Measurements from ENCODE around the gene MBD3. TPM values are rescaled to one million over a fixed set of nuclear protein-coding genes. Genes with fewer than 3 reads are reported as not detected.
A peak's percentile ranks its signal among the peaks of the same experiment; 100 is the strongest.

The MBD3 gene
- total and polyA plus RNA-seq, 10 donors: 57.4 to 177 (median 75.6) TPM

DNA sequence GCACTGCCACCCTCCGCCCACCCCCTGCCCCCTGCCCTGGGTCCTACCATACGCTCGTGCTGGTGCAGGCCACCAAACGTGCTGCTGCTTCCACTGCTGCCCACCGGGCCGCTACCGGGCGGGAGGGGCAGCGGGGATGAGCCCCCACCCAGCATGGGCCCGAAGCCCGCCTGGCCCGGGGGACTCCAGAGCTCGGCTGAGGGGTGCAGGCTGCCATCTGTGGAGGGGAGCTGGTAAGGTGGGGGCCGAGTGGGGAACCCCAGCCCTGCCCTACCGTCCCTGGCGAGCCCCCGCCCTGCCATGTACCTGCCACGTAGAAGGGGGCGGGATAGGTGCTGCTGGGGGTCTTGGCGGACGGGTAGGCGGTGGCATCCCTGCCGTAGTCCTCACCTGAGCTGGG, 29.3 kb upstream of the MBD3 start:
- H3K27me3 ChIP-seq (replicated peaks in 1 of 7): no peaks in the 10 kb centered on the region
- H3K4me1 ChIP-seq: peaks cover 0 to 40% (median 18%) of the 10 kb centered on the region in 6 donors
- TF ChIP-seq POLR2AphosphoS5 (IDR thresholded peaks at IDR 0.05): peak in 1 of 3 donors; percentile 48
- TF ChIP-seq, protein P1, sequence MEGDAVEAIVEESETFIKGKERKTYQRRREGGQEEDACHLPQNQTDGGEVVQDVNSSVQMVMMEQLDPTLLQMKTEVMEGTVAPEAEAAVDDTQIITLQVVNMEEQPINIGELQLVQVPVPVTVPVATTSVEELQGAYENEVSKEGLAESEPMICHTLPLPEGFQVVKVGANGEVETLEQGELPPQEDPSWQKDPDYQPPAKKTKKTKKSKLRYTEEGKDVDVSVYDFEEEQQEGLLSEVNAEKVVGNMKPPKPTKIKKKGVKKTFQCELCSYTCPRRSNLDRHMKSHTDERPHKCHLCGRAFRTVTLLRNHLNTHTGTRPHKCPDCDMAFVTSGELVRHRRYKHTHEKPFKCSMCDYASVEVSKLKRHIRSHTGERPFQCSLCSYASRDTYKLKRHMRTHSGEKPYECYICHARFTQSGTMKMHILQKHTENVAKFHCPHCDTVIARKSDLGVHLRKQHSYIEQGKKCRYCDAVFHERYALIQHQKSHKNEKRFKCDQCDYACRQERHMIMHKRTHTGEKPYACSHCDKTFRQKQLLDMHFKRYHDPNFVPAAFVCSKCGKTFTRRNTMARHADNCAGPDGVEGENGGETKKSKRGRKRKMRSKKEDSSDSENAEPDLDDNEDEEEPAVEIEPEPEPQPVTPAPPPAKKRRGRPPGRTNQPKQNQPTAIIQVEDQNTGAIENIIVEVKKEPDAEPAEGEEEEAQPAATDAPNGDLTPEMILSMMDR (IDR thresholded peaks at IDR 0.05 in 8 of 11, conservative IDR thresholded peaks at IDR 0.05 in 3 of 11): no peak
- H3K36me3 ChIP-seq: peaks cover 0 to 100% (median 68%) of the 10 kb centered on the region in 6 donors
- WGBS, 5 donors: 90 to 100% (median 94%) methylated on average over 11 to 23 of the region's 23 CpGs
- intact Hi-C loops (cut with DNase I; ENCODE audit: low total_unique reads): loop anchor here (10.0 kb wide), 1 partner anchor 53 kb away; no protein-coding TSS in a partner anchor
- H3K27ac ChIP-seq: no peak overlapping the region
- no peak for DNase-seq
- no peaks in the 10 kb centered on the region for H3K9me3 ChIP-seq
- no peak overlapping the region for H3K4me3 ChIP-seq

DNA sequence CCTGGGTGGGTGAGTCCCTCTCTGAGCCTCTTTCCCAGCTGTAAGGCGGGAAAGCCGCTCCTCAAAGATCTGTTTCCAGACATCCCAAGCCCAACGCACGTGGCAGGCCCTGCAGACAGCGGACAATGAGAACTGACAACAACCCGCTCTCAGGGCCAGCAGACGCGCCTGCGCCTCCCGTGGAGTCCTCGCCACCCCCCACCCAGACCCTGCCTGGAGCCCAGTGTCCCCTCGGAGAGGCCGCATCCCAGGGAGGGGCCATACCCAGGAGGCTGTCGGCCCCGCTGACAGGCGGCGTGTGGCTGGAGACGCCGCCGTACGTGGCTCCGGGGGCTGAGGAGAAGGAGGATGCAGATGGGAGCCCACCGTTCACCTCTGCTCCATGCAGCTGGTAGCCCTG, 28.9 kb upstream of the MBD3 start:
- intact Hi-C loops (cut with DNase I; ENCODE audit: low total_unique reads): loop anchor here (10.0 kb wide), 1 partner anchor 53 kb away; no protein-coding TSS in a partner anchor
- no peak for DNase-seq
- Histone ChIP-seq H3K4me1 (peaks cover 0 to 44% (median 21%) of the 10 kb centered on the region in 6 donors), H3K27me3 (replicated peaks in 1 of 7) (no peaks in the 10 kb centered on the region), H3K36me3 (peaks cover 0 to 100% (median 66%) of the 10 kb centered on the region in 6 donors), H3K27ac (no peak overlapping the region), H3K9me3 (no peaks in the 10 kb centered on the region), H3K4me3 (no peak overlapping the region)
- TF ChIP-seq POLR2AphosphoS5 (IDR thresholded peaks at IDR 0.05): no peak
- TF ChIP-seq POLR2A (IDR thresholded peaks at IDR 0.05): no peak
- TF ChIP-seq, protein P1 (IDR thresholded peaks at IDR 0.05 in 8 of 11, conservative IDR thresholded peaks at IDR 0.05 in 3 of 11): no peak
- whole genome bisulfite sequencing, 5 donors: 88 to 97% (median 94%) methylated on average over 11 to 23 of the region's 23 CpGs

DNA sequence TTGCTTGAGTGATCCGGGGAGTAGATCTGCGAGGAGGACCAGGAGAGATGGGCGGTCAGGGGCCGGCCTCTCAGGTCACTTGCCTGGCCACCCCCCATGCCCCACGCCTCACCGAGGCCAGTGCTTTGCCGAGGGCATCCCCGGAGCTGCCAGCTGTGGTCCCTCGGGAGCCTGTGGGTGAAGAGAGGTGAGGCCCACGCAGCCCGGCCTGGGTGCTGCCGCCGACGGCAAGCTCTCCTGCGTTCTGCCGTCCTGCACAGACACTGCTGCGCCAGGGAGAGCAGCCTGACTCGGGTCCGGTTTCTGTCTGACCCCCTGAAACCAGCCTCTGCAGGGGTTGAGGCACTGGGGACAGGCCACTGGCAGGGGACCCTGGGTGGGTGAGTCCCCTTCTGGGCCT, 28.4 kb upstream of the MBD3 start:
- intact Hi-C loops (cut with DNase I; ENCODE audit: low total_unique reads): loop anchor here (10.0 kb wide), 1 partner anchor 54 kb away; no protein-coding TSS in a partner anchor
- Histone ChIP-seq H3K27ac (peak overlapping the region in 1 of 8 donors; percentile 10), H3K9me3 (no peaks in the 10 kb centered on the region), H3K36me3 (peaks cover 0 to 100% (median 64%) of the 10 kb centered on the region in 6 donors), H3K4me3 (no peak overlapping the region), H3K27me3 (replicated peaks in 1 of 7) (no peaks in the 10 kb centered on the region), H3K4me1 (peaks cover 0 to 46% (median 21%) of the 10 kb centered on the region in 6 donors)
- DNase-seq: no peak
- TF ChIP-seq POLR2AphosphoS5 (IDR thresholded peaks at IDR 0.05) (peak in 1 of 3 donors; percentile 29), POLR2A (IDR thresholded peaks at IDR 0.05) (no peak)
- WGBS, 5 donors: 79 to 95% (median 87%) methylated on average over 11 to 19 of the region's 19 CpGs

DNA sequence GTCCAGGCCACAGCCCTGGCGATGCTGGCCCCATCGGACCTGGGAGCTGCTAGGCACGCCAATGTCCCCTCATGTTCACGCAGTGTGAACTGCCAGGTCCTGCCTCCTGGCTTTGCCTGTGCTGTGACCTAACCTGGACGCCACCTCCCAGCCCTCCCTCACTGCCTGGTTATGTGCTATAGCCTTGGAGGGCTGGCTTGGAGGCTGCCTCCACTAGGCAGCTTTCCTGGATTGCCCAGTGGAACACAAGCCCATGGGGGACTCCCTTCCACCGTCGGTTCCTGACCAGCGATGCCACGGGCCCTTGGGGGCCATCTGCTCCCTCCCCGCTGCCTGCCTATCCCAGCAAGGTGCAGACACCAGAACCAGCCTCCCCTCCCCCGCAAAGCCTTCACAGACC, 27.8 kb upstream of the MBD3 start:
- 86 to 91% (median 87%) methylated on average over 6 to 11 of the region's 11 CpGs for WGBS, 5 donors
- Histone ChIP-seq H3K27me3 (replicated peaks in 1 of 7) (no peaks in the 10 kb centered on the region), H3K9me3 (no peaks in the 10 kb centered on the region), H3K27ac (peak overlapping the region in 1 of 8 donors; percentile 10), H3K4me3 (no peak overlapping the region), H3K4me1 (peaks cover 0 to 46% (median 21%) of the 10 kb centered on the region in 6 donors), H3K36me3 (peaks cover 0 to 100% (median 66%) of the 10 kb centered on the region in 6 donors)
- TF ChIP-seq POLR2A (IDR thresholded peaks at IDR 0.05): no peak
- no peak for DNase-seq
- intact Hi-C loops (cut with DNase I; ENCODE audit: low total_unique reads): loop anchor here (10.0 kb wide), 1 partner anchor 54 kb away; no protein-coding TSS in a partner anchor

DNA sequence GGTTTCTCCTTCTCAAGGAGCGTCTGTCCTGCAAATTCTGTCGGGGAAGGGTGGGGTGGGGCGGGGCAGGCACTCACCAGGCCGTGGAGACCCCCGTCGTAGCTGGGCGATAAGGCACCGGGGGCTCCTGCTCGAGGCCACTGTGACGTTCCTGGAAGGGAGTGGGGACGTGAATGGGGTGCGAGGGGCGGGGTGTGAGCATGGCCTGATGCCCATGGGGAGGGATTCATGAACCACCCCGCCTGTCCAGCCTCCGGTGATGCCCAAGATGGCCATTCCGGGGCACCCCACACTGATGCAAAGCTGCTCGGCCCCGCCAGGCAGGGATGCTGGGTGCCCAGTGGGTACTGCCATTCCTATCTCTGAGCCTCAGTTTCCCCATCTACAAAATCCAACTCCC, 27.0 kb upstream of the MBD3 start:
- Histone ChIP-seq H3K4me1 (peaks cover 0 to 39% (median 17%) of the 10 kb centered on the region in 6 donors), H3K27me3 (replicated peaks in 1 of 7) (no peaks in the 10 kb centered on the region), H3K9me3 (no peaks in the 10 kb centered on the region), H3K36me3 (peaks cover 0 to 100% (median 68%) of the 10 kb centered on the region in 6 donors), H3K4me3 (no peak overlapping the region), H3K27ac (no peak overlapping the region)
- TF ChIP-seq POLR2AphosphoS5 (IDR thresholded peaks at IDR 0.05) (no peak), POLR2A (IDR thresholded peaks at IDR 0.05) (no peak)
- TF ChIP-seq, protein P1 (IDR thresholded peaks at IDR 0.05 in 8 of 11, conservative IDR thresholded peaks at IDR 0.05 in 3 of 11): no peak
- 93 to 96% (median 94%) methylated on average over 11 to 18 of the region's 18 CpGs for WGBS, 5 donors
- no peak for DNase-seq
- intact Hi-C loops (cut with DNase I; ENCODE audit: low total_unique reads): loop anchor here (10.0 kb wide), 1 partner anchor 55 kb away; no protein-coding TSS in a partner anchor

All from spleen (tissue), 11 donors.